Measurements from ENCODE around the gene SPACDR.

Gene SPACDR

DNA sequence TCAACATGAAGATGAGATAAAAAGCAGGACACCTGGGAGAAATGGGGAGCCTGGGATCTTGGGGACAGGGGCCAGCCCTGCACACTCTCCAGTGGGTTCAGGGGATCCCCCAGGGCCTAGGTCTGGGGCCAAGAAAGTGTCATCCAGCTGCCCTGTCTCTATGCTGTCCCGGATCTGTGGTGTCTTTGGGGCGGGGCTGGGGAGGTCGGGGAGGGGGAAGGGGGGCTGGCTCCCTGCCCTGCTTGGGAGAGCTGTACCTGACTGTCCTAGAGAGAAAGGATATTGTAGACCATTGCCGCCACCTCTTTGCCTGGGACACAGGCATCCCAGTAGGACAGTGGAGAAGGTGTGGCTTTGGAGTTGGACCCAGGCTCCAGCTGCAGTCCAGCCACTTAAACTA lies 7.0 kb upstream of the SPACDR start:
- Histone ChIP-seq H3K4me3 (replicated peaks; ENCODE audit: insufficient read depth, low read length) (no peak overlapping the region), H3K27ac (replicated peaks) (no peak overlapping the region), H3K27me3 (ENCODE audit: insufficient read depth, poor library complexity, severe bottlenecking) (no peaks in the 10 kb centered on the region)
- TF ChIP-seq GABPA (IDR thresholded peaks at IDR 0.05; ENCODE audit: low read depth) (no peak), POLR2AphosphoS5 (IDR thresholded peaks at IDR 0.05; ENCODE audit: low read depth) (no peak), REST (IDR thresholded peaks at IDR 0.05; ENCODE audit: insufficient replicate concordance, low read depth) (no peak), CTCF (IDR thresholded peaks at IDR 0.05; ENCODE audit: insufficient read depth, low read length) (no peak), SPI1 (IDR thresholded peaks at IDR 0.05; ENCODE audit: borderline replicate concordance, low read depth) (no peak)
- no peak for DNase-seq (ENCODE audit: low read depth in 1 of 2, low spot score in 1 of 2)

DNA sequence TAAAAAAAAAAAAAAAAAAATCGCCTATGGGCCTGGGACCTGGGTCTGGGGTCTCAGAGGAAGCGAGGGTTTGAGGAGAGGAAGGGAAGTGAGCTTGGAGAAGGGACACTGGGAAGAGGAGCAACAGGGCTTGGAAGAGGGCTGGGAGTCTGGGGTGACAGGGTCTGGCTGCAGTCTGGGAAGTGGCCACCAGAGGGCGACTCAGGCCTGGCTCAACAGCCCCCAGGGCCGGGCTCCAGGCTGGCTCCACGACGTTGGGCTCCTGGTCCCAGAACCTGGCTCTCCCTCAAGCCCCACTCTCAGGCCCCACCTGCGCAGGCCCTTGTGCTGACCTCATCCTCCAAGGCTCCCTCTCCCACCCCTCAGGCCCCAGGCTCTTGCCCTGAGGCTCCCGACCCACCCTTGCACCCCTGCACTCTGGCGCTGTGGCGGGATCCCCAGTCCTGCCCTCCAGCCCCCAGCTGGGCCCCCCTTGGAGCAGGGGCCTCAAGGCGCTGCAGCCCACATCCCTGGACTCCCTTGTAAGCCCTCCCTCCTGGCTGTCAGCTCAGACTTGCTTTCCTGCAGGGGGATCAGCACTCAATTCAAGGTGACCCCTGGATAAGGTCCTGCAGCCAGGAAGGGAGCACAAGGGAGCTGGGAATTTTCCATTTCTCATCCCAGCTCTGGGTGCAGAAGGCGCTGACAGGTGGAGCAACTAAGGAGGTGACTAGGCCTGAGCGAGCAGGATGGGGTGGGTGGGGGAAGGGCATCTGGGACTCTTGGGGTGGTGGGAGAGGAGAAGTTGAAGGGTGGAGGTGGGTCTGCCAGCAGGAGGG lies 5.4 kb upstream of the SPACDR start:
- Histone ChIP-seq H3K27me3 (ENCODE audit: insufficient read depth, poor library complexity, severe bottlenecking) (no peaks in the 10 kb centered on the region), H3K4me3 (replicated peaks; ENCODE audit: insufficient read depth, low read length) (no peak overlapping the region), H3K27ac (replicated peaks) (no peak overlapping the region)
- no peak for TF ChIP-seq SPI1 (IDR thresholded peaks at IDR 0.05; ENCODE audit: borderline replicate concordance, low read depth)
- no peak for TF ChIP-seq REST (IDR thresholded peaks at IDR 0.05; ENCODE audit: insufficient replicate concordance, low read depth)
- TF ChIP-seq GABPA (IDR thresholded peaks at IDR 0.05; ENCODE audit: low read depth), result no peak
- TF ChIP-seq CTCF (IDR thresholded peaks at IDR 0.05; ENCODE audit: insufficient read depth, low read length), result peak; percentile 90
- DNase-seq (ENCODE audit: low read depth in 1 of 2, low spot score in 1 of 2), result peak in 1 of 2 experiments; percentile 73

DNA sequence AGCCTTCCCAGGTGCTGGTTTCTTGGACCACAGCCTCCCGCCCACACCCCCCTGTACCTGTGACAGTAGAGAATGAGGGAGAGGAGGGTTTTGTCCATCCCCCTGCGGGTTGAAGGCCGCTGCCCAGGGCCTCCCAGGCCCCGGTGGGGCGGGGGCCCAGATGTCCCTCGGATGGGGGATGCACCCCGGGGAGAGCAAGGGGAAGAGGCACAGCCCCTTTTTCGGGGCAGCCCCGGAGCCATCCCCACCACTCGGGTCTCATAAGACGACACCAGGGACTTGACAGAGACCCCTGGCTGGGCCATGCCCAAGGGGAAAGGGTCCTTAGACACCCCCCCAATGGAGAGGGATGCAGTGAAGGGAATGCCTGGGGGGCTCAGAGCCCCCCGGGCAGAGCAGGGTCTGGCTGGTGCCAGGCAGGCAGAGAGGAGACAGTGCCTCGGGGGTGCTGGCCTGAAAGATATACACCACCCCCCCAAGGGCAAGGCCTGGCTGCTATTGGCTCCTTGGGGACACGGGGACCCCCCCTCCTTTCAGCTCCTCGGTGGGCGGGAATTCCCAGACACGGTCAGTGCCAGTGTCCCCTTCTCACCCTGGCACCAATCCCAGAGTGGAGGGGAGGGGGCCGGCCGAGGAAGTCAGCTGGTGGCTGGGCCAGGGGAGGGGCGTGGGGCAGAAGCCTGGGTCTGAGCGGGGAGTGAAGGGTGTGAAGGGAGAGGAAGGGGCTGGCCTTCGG lies 3.7 kb upstream of the SPACDR start:
- TF ChIP-seq SPI1 (IDR thresholded peaks at IDR 0.05; ENCODE audit: borderline replicate concordance, low read depth), result no peak
- DNase-seq (ENCODE audit: low read depth in 1 of 2, low spot score in 1 of 2), result no peak
- H3K27me3 ChIP-seq (ENCODE audit: insufficient read depth, poor library complexity, severe bottlenecking), result no peaks in the 10 kb centered on the region
- no peak overlapping the region for H3K27ac ChIP-seq (replicated peaks)
- H3K4me3 ChIP-seq (replicated peaks; ENCODE audit: insufficient read depth, low read length), result no peak overlapping the region
